ENCODE data around the gene RRAD. TPM values are rescaled to one million over a fixed set of nuclear protein-coding genes. Genes with fewer than 3 reads are reported as not detected.
A peak's percentile ranks its signal among the peaks of the same experiment; 100 is the strongest.

Gene RRAD
- total and polyA plus RNA-seq, 7 donors, result 164 to 2,869 (median 304) TPM

- ATAC-seq (peak; percentile 77 to 88 (median 79)), DNase-seq (peak; percentile 93 to 95)
- H3K9me3 ChIP-seq, result no peaks in the 10 kb centered on the region
- no peaks in the 10 kb centered on the region for H3K27me3 ChIP-seq (ENCODE audit: insufficient read depth in 3 of 3, low read length in 2 of 3)
- 0% methylated on average over 65 to 76 of the region's 76 CpGs for WGBS, 3 donors
- no peak for TF ChIP-seq CTCF (IDR thresholded peaks at IDR 0.05)
- intact Hi-C loops (cut with DNase I), result loop anchor here in 1 of 2 donors (5.0 kb wide), 1 partner anchor 37 kb away; no protein-coding TSS in a partner anchor
- peak within 1 kb of the TSS; percentile 91 for H3K27ac ChIP-seq
- peak within 1 kb of the TSS; percentile 91 for H3K4me3 ChIP-seq
- H3K4me1 ChIP-seq, result peaks cover 42% of the 10 kb centered on the region
- peaks cover 0 to 44% of the 10 kb centered on the region in 2 donors for H3K36me3 ChIP-seq (ENCODE audit: insufficient read depth in 1 of 2, low read depth in 1 of 2)
These were observed 9.0 kb upstream of the RRAD start, which contains the start of gene CIAO2B for GRCh38 chr16:66934138-66934838. Gene CIAO2B, minus strand, starts transcription at chr16:66934402. Its CDS starts 38 bp downstream, at chr16:66934364.

GRCh38 chr16:66933776-66934137, 8.4 kb upstream of the RRAD start:
- no peaks in the 10 kb centered on the region for H3K27me3 ChIP-seq (ENCODE audit: insufficient read depth in 3 of 3, low read length in 2 of 3)
- H3K4me3 ChIP-seq, result peak overlapping the region; percentile 91
- no peak for DNase-seq
- intact Hi-C loops (cut with DNase I), result loop anchor here in 1 of 2 donors (5.0 kb wide), 1 partner anchor 36 kb away; no protein-coding TSS in a partner anchor
- no peak for TF ChIP-seq CTCF (IDR thresholded peaks at IDR 0.05)
- peak overlapping the region; percentile 91 for H3K27ac ChIP-seq
- 1 to 2% (median 2%) methylated on average over 12 of the region's 12 CpGs for WGBS, 3 donors
- H3K4me1 ChIP-seq, result peaks cover 47% of the 10 kb centered on the region
- H3K36me3 ChIP-seq (ENCODE audit: insufficient read depth in 1 of 2, low read depth in 1 of 2), result peaks cover 0 to 38% of the 10 kb centered on the region in 2 donors
- H3K9me3 ChIP-seq, result no peaks in the 10 kb centered on the region
- peak; percentile 1 to 7 (median 5) for ATAC-seq

GRCh38 chr16:66932076-66932475, 6.7 kb upstream of the RRAD start:
- H3K27ac ChIP-seq, result peak overlapping the region; percentile 58
- no peak for TF ChIP-seq CTCF (IDR thresholded peaks at IDR 0.05)
- peaks cover 0 to 21% of the 10 kb centered on the region in 2 donors for H3K36me3 ChIP-seq (ENCODE audit: insufficient read depth in 1 of 2, low read depth in 1 of 2)
- peaks cover 52% of the 10 kb centered on the region for H3K4me1 ChIP-seq
- intact Hi-C loops (cut with DNase I), result loop anchor here in 1 of 2 donors (5.0 kb wide), 1 partner anchor 35 kb away; no protein-coding TSS in a partner anchor
- no peaks in the 10 kb centered on the region for H3K27me3 ChIP-seq (ENCODE audit: insufficient read depth in 3 of 3, low read length in 2 of 3)
- DNase-seq (no peak), ATAC-seq (no peak)
- no peaks in the 10 kb centered on the region for H3K9me3 ChIP-seq
- H3K4me3 ChIP-seq, result peak overlapping the region; percentile 91
- 83 to 92% (median 83%) methylated on average over 4 of the region's 4 CpGs for WGBS, 3 donors

GRCh38 chr16:66931665-66932064, 6.3 kb upstream of the RRAD start:
- H3K4me1 ChIP-seq, result peaks cover 52% of the 10 kb centered on the region
- peaks cover 0 to 17% of the 10 kb centered on the region in 2 donors for H3K36me3 ChIP-seq (ENCODE audit: insufficient read depth in 1 of 2, low read depth in 1 of 2)
- H3K27ac ChIP-seq, result peak overlapping the region; percentile 19
- ATAC-seq (no peak), DNase-seq (no peak)
- peak overlapping the region; percentile 91 for H3K4me3 ChIP-seq
- no peaks in the 10 kb centered on the region for H3K27me3 ChIP-seq (ENCODE audit: insufficient read depth in 3 of 3, low read length in 2 of 3)
- TF ChIP-seq CTCF (IDR thresholded peaks at IDR 0.05), result no peak
- intact Hi-C loops (cut with DNase I), result loop anchor here in 1 of 2 donors (5.0 kb wide), 1 partner anchor 34 kb away; no protein-coding TSS in a partner anchor
- 80 to 89% (median 82%) methylated on average over 2 of the region's 2 CpGs for WGBS, 3 donors
- no peaks in the 10 kb centered on the region for H3K9me3 ChIP-seq
